Measurements from ENCODE around the gene YAE1.

DNA sequence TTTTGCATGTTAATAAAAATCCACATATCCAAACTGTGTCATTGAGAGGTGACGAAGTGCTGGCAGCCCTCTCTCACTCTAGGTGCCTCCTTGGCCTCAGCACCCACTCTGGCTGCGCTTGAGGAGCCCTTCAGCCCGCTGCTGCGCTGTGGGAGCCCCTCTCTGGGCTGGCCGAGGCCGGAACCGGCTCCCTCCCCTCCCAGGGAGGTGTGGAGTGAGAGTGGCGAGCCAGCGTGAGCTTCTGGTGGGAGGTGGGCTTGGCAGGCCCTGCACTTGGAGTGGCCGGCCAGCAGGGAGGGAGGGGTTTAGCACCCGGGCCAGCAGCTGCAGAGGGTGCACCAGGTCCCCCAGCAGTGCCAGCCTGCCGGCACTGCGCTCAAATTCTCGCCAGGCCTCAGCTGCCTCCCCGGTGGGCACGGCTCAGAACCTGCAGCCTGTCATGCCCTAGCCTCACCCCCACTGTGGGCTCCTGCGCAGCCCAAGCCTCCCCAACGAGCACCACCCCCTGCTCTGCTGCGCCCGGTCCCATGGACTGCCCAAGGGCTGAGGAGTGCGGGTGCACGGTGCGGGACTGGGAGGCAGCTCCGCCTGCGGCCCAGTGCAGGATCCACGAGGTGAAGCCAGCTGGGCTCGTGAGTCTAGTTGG lies 11.1 kb downstream of the YAE1 start:
- no peak for TF ChIP-seq POLR2AphosphoS5 (IDR thresholded peaks at IDR 0.05; ENCODE audit: low read depth, low read length)
- TF ChIP-seq CTCF (IDR thresholded peaks at IDR 0.05): no peak
- TF ChIP-seq YY1 (IDR thresholded peaks at IDR 0.05; ENCODE audit: low read depth): no peak
- no peak for TF ChIP-seq EZH2phosphoT487 (IDR thresholded peaks at IDR 0.05; ENCODE audit: borderline replicate concordance, low read depth)
- TF ChIP-seq FOXJ3 (CRISPR knock-in tag; IDR thresholded peaks at IDR 0.05): no peak
- TF ChIP-seq EP300 (IDR thresholded peaks at IDR 0.05; ENCODE audit: borderline replicate concordance in 1 of 2, low read depth in 1 of 2, low read length in 1 of 2): no peak
- TF ChIP-seq FOSL2 (IDR thresholded peaks at IDR 0.05; ENCODE audit: borderline replicate concordance, low read depth): no peak
- TF ChIP-seq RXRA (IDR thresholded peaks at IDR 0.05; ENCODE audit: borderline replicate concordance, low read depth): no peak
- no peak for TF ChIP-seq RAD21 (IDR thresholded peaks at IDR 0.05; ENCODE audit: low read length)
- no peak for TF ChIP-seq PBX3 (IDR thresholded peaks at IDR 0.05)
- no peak for TF ChIP-seq USF2 (IDR thresholded peaks at IDR 0.05; ENCODE audit: borderline replicate concordance, low read depth, low read length)
- no peak for TF ChIP-seq CHD2 (IDR thresholded peaks at IDR 0.05; ENCODE audit: low read length, partially characterized antibody)
- TF ChIP-seq SMC3 (IDR thresholded peaks at IDR 0.05; ENCODE audit: low read depth, low read length): no peak

Measured in SK-N-SH (cell line).